ENCODE data around the gene RNF34. TPM values are rescaled to one million over a fixed set of nuclear protein-coding genes. Genes with fewer than 3 reads are reported as not detected.
"Not testable (repeated sequence)": the region's sequence is repeated elsewhere in the genome, so short reads cannot be mapped to it uniquely, and the experiment has no call there.

Gene RNF34
- polyA plus RNA-seq, 12 donors, result 23.9 to 35.1 (median 28.4) TPM; not detected in 1

DNA sequence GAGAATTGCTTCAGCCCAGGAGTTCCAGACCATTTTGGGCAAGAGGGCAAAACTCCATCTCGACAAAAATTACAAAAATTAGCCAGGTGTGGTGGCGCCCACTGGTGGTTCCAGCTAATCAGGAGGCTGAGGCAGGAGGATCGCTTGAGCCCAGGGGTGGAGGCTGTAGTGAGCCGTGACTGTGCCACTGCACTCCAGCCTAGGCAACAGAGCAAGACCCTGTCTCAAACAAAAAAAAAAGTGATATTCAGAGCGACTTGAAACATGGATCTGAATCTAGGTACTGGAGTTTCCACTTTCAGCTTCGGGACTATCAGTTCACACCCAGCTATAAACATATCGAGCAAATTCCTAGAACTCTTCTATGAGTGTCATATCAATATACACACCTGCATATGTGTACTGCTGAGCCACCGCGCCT is 16.3 kb upstream of the RNF34 start:
- no peak for DNase-seq

- not testable (repeated sequence) for DNase-seq
Measured at GRCh38 chr12:121384891-121385290, 15.0 kb upstream of the RNF34 start.

DNA sequence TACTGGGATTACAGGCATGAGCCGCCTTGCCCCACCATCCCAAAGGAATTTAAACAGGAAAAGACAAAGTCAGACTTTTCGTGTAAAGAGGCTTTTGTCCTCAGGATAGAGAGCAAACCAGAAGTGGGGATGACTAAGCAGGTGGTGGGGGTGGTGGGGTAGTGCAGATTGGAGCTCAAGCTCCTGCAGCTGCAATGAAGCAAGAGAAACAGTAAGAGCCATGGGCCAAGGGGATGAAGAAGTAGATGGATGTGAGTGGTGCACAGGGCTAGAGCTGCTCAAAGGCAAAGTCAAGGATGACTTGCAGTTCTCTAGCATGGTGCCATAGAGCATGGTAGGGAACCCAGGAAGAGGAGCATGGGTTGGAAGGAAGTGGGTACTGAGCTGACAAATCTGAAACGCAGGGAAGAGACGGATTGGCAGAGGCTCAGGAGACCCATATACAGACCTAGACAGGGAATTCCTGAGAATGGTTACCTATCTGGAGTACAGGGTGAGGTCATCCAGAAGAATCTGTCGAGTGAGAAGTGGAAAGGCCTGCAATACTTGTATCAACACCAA is 11.4 kb upstream of the RNF34 start:
- no peak for DNase-seq

DNA sequence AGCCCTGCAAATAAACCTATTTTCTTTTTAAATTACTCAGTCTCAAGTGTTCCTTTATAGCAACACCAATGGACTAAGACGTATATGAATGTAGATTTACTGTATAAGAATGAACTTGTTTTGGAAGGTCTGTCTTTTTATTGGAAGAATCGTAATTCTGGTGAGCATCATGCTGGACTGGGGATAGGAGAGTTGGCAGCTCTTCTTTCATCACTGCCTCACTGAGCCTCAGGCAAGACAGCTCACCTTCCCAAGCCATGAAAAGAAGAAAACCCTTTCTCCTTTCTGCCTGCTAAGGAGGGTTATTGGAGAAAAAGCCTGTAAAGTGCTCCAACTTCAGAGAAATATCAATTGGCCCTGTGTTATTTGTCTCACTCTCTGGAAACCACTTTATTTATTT is 9.1 kb upstream of the RNF34 start:
- no peak for DNase-seq

- DNase-seq, result peak; percentile 25
Measured at GRCh38 chr12:121391619-121392324, 8.1 kb upstream of the RNF34 start.

DNA sequence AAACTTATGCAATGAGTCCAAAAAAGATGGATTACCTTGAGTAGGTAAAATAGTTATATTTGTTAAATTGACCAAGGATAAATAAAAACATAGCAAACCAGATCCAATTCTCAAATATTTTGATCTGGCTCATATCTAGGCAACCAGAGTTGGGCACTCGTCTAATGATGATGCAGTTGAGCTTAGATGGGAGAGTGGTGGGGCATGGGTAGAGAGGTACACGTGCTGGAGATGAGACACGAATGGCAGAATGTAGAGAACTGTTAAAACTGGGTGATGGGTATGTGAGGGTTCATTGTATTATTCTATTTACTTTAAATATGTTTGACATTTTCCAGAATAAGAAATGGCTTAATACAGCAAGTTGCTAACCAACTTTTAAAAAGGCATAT is 7.6 kb upstream of the RNF34 start:
- DNase-seq, result no peak

- DNase-seq, result no peak
Measured at GRCh38 chr12:121397521-121397920, 2.4 kb upstream of the RNF34 start.

- DNase-seq, result no peak
Measured at GRCh38 chr12:121398355-121398754, 1.6 kb upstream of the RNF34 start.

DNA sequence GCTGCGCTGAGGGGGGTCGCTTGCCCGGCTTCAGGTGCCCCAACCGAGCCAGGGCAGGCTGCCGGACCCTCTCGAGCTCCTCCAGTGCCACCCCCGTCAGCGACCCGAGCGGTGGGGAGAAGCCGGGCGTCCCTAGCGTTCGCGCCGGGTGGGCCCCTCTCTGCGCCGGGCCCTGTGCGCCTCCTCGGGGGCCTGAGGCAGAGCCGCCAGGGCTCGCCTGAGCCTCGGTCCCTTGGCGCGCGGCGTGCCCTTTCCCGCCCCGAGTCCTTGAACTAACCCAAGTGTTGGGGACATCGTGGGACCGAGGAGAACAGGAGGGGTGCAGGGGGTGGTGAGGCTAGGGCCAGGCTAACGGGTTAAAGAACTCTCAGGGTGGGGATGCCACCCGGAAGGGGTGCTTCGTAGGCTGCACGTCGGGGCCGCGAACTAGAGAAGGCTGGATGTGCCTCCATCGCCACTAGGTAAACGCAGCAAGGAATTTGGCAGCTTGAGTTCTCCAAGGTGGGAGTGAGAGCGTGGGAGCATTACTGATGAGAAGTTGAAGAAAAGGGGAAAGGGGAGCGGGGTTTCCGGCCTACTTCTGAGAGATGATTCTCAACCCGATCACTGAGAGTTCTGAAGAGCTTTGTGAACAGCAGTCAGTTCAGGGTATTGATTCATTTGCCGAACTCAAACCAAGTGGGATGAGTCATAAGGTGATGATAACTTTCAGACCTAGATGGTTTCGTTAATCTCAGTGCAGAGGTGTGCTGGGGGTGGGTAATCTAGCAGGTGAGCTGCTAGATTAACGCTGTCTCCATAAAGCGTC is 618 bp downstream of the RNF34 start:
- DNase-seq, result peak; percentile 33

DNA sequence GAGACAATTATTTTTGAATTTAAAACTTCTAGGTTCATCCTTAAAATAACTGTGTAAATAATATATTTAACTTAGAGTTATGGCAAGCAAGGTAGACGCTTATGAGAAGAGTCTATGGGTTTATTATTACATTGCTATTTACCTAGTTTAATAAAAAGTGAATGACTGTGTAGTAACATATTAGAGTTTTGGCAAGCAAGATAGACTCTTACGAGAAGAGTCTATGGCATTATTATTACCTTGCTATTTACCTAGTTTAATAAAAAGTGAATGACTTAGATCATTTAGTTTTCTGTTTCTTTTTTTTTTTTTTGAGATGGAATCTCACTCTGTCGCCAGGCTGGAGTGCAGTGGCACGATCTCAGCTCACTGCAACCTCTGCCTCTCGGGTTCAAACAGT is 3.8 kb downstream of the RNF34 start:
- no peak for DNase-seq

GRCh38 chr12:121404734-121405133 is 4.8 kb downstream of the RNF34 start:
- peak; percentile 11 for DNase-seq

GRCh38 chr12:121405211-121405610 is 5.3 kb downstream of the RNF34 start:
- no peak for DNase-seq

DNA sequence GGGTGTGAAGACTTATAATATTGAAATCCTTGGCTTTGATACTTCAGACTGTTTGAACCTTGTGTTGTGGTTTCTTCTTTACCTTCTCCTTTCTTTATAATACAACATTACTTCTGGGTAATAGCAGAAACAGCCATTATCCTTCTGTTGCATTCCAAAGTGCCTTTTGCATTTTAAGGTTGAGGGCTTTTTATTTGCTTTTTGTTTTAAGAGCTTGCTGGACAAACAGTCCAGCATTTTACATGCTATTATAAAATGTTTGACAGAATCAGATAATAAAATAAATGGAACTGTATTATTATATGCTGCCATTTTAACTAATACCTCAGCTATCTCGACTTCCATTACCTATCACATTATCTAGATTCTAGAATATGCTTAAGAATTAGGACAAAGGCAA is 14.0 kb downstream of the RNF34 start:
- DNase-seq, result no peak

- no peak for DNase-seq
Measured at GRCh38 chr12:121417847-121418246, 17.9 kb downstream of the RNF34 start.

- DNase-seq, result no peak
Measured at GRCh38 chr12:121420109-121420508, 20.2 kb downstream of the RNF34 start.

DNA sequence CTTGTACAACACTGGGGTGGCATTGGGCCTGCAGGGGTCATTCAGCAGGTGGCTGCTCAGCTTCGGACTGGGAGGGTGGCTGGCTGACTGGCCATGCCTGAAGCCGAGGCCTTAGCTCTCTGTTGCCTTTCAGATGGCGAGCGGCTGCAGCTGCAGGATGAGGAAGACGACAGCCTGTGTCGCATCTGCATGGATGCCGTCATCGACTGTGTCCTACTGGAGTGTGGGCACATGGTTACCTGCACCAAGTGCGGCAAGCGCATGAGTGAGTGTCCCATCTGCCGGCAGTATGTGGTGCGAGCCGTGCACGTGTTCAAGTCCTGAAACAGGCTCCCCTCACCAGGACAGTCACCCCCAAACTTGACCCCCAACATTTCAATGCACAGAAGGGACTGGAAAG is 23.3 kb downstream of the RNF34 start:
- DNase-seq, result no peak

GRCh38 chr12:121423682-121424623 is 24.0 kb downstream of the RNF34 start:
- no peak for DNase-seq

DNA sequence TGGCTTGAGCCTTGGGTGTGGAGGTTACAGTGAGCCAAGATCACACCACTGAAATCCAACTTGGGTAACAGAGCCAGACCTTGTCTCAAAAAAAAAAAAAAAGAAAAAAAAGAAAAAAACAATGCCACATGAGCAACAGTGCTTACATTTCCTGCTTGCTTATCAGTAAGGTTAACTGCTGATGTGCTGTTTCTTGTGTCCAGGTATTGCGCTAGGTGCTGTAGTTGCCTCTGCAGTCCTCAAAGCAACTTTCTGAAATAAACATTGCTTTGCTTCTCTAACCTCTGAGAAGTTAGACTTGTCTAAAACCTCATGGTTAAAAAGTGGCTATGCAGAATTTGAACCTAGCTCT is 24.7 kb downstream of the RNF34 start:
- DNase-seq, result no peak

DNA sequence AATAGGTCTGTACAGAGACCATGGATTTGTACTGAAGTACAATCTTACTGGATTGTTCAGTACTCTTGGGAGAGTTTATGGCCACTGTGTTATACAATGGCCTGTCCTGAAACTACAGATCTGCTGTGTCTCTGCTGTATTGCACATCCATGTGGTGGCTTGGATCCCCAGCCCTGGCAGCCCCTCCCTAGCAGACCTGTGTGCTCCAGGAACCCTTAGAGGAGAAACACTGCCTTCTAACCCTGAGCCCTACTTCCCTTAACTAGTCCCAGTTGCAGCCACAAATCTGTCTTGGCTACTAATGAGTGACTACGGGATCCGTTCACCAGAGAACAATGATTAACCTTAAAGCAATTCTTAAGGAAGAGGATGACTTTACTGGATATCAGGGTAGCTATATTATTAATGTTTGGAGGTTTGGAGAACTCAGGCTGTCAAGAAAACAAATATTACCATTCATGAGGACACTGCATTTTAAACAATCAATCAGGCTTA is 27.7 kb downstream of the RNF34 start:
- no peak for DNase-seq

- DNase-seq, result no peak
Measured at GRCh38 chr12:121428883-121429282, 29.0 kb downstream of the RNF34 start.

DNA sequence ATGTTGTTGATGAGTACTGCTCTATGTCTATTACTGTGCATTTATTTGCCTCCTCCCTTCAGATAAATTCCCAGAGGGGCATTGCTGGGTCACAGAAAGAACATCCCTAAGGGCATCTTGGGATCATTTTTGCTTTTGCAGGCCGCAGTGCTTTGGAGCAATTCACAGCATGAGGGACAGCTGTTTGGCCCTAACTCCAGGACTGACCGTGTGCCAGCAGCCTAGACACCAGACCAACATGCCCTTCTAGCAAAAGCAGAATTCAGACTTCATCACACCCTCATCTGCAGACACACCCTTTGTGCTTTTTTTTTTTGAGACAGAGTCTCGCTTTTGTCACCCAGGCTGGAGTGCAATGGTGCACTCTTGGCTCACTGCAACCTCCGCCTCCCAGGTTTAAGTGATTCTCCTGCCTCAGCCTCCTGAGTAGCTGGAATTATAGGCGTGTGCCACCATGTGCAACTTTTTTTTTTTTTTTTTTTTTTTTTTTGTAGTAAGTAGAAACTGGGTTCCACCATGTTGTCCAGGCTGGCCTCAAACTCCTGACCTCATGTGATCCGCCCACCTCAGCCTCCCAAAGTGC is 31.0 kb downstream of the RNF34 start:
- DNase-seq, result no peak
